ENCODE results near the gene MAGI2. TPM values are rescaled to one million over a fixed set of nuclear protein-coding genes. Genes with fewer than 3 reads are reported as not detected.
A peak's percentile ranks its signal among the peaks of the same experiment; 100 is the strongest.

Gene MAGI2
- total RNA-seq, 1 experiment from 2014 or later, result 0.84 TPM

GRCh38 chr7:78153285-78153684, 1300.2 kb downstream of the MAGI2 start:
- in situ Hi-C loops (cut with HindIII; ENCODE audit: low pct_unique_long_range_greater_than_20kb, low sequenced_read_pairs), result no loop called here

GRCh38 chr7:78151229-78151628, 1302.2 kb downstream of the MAGI2 start:
- peak; percentile 5 for DNase-seq (ENCODE audit: low read depth)
- in situ Hi-C loops (cut with HindIII; ENCODE audit: low pct_unique_long_range_greater_than_20kb, low sequenced_read_pairs), result no loop called here

More at GRCh38 chr7:78153285-78153684, 1300.2 kb downstream of the MAGI2 start:
- no peak for DNase-seq (ENCODE audit: low read depth)

- in situ Hi-C loops (cut with HindIII; ENCODE audit: low pct_unique_long_range_greater_than_20kb, low sequenced_read_pairs), result no loop called here
- no peak for DNase-seq (ENCODE audit: low read depth)
Measured at GRCh38 chr7:78149787-78150186, 1303.7 kb downstream of the MAGI2 start.

- in situ Hi-C loops (cut with HindIII; ENCODE audit: low pct_unique_long_range_greater_than_20kb, low sequenced_read_pairs), result no loop called here
- DNase-seq (ENCODE audit: low read depth), result no peak
Measured at GRCh38 chr7:78148166-78148894, 1305.1 kb downstream of the MAGI2 start.

GRCh38 chr7:78146546-78146945, 1306.9 kb downstream of the MAGI2 start:
- DNase-seq (ENCODE audit: low read depth), result no peak

GRCh38 chr7:78143661-78144060, 1309.8 kb downstream of the MAGI2 start:
- DNase-seq (ENCODE audit: low read depth), result no peak
- in situ Hi-C loops (cut with HindIII; ENCODE audit: low pct_unique_long_range_greater_than_20kb, low sequenced_read_pairs), result no loop called here

More at GRCh38 chr7:78146546-78146945, 1306.9 kb downstream of the MAGI2 start:
- in situ Hi-C loops (cut with HindIII; ENCODE audit: low pct_unique_long_range_greater_than_20kb, low sequenced_read_pairs), result no loop called here

GRCh38 chr7:78141522-78142281, 1311.8 kb downstream of the MAGI2 start:
- no peak for DNase-seq (ENCODE audit: low read depth)
- in situ Hi-C loops (cut with HindIII; ENCODE audit: low pct_unique_long_range_greater_than_20kb, low sequenced_read_pairs), result no loop called here

GRCh38 chr7:78140109-78140508, 1313.4 kb downstream of the MAGI2 start:
- DNase-seq (ENCODE audit: low read depth), result no peak
- in situ Hi-C loops (cut with HindIII; ENCODE audit: low pct_unique_long_range_greater_than_20kb, low sequenced_read_pairs), result no loop called here

GRCh38 chr7:78139335-78139734, 1314.1 kb downstream of the MAGI2 start:
- in situ Hi-C loops (cut with HindIII; ENCODE audit: low pct_unique_long_range_greater_than_20kb, low sequenced_read_pairs), result no loop called here
- DNase-seq (ENCODE audit: low read depth), result peak; percentile 11

GRCh38 chr7:78134774-78135173, 1318.7 kb downstream of the MAGI2 start:
- in situ Hi-C loops (cut with HindIII; ENCODE audit: low pct_unique_long_range_greater_than_20kb, low sequenced_read_pairs), result no loop called here
- no peak for DNase-seq (ENCODE audit: low read depth)

GRCh38 chr7:78134256-78134655, 1319.2 kb downstream of the MAGI2 start:
- peak; percentile 2 for DNase-seq (ENCODE audit: low read depth)
- in situ Hi-C loops (cut with HindIII; ENCODE audit: low pct_unique_long_range_greater_than_20kb, low sequenced_read_pairs), result no loop called here

GRCh38 chr7:78130446-78131215, 1322.8 kb downstream of the MAGI2 start:
- no peak for DNase-seq (ENCODE audit: low read depth)
- in situ Hi-C loops (cut with HindIII; ENCODE audit: low pct_unique_long_range_greater_than_20kb, low sequenced_read_pairs), result no loop called here

GRCh38 chr7:78129865-78130264, 1323.6 kb downstream of the MAGI2 start:
- in situ Hi-C loops (cut with HindIII; ENCODE audit: low pct_unique_long_range_greater_than_20kb, low sequenced_read_pairs), result no loop called here
- DNase-seq (ENCODE audit: low read depth), result no peak

GRCh38 chr7:78127009-78127408, 1326.5 kb downstream of the MAGI2 start:
- in situ Hi-C loops (cut with HindIII; ENCODE audit: low pct_unique_long_range_greater_than_20kb, low sequenced_read_pairs), result no loop called here

GRCh38 chr7:78125884-78126283, 1327.6 kb downstream of the MAGI2 start:
- no peak for DNase-seq (ENCODE audit: low read depth)
- in situ Hi-C loops (cut with HindIII; ENCODE audit: low pct_unique_long_range_greater_than_20kb, low sequenced_read_pairs), result no loop called here

More at GRCh38 chr7:78127009-78127408, 1326.5 kb downstream of the MAGI2 start:
- DNase-seq (ENCODE audit: low read depth), result no peak

GRCh38 chr7:78124216-78124615, 1329.3 kb downstream of the MAGI2 start:
- no peak for DNase-seq (ENCODE audit: low read depth)
- in situ Hi-C loops (cut with HindIII; ENCODE audit: low pct_unique_long_range_greater_than_20kb, low sequenced_read_pairs), result no loop called here

- no peak for DNase-seq (ENCODE audit: low read depth)
- in situ Hi-C loops (cut with HindIII; ENCODE audit: low pct_unique_long_range_greater_than_20kb, low sequenced_read_pairs), result no loop called here
Measured at GRCh38 chr7:78121888-78122287, 1331.6 kb downstream of the MAGI2 start.

GRCh38 chr7:78118470-78118869, 1335.0 kb downstream of the MAGI2 start:
- no peak for DNase-seq (ENCODE audit: low read depth)
- in situ Hi-C loops (cut with HindIII; ENCODE audit: low pct_unique_long_range_greater_than_20kb, low sequenced_read_pairs), result no loop called here

GRCh38 chr7:78115876-78116275, 1337.6 kb downstream of the MAGI2 start:
- in situ Hi-C loops (cut with HindIII; ENCODE audit: low pct_unique_long_range_greater_than_20kb, low sequenced_read_pairs), result no loop called here
- no peak for DNase-seq (ENCODE audit: low read depth)
